CD4-positive, alpha-beta T cell treated with Interferon gamma for 1 hour (primary cell): ENCODE results near the gene ANKEF1.
A peak's percentile ranks its signal among the peaks of the same experiment; 100 is the strongest.

Experiments
- DNase-seq: peaks from one replicate; pipeline ENCODE4 v3.0.0-alpha.2; 2020

ANKEF1 gene

GRCh38 chr20:10090588-10091166 lies 55.9 kb downstream of the ANKEF1 start:
- peak; percentile 4 for DNase-seq

GRCh38 chr20:10093087-10093591 lies 58.4 kb downstream of the ANKEF1 start:
- no peak for DNase-seq

GRCh38 chr20:10094566-10095173 lies 59.9 kb downstream of the ANKEF1 start:
- no peak for DNase-seq

GRCh38 chr20:10096790-10097189 lies 62.0 kb downstream of the ANKEF1 start:
- no peak for DNase-seq

- DNase-seq = no peak
These were observed 70.3 kb downstream of the ANKEF1 start for GRCh38 chr20:10105046-10105445.
